ENCODE data around the gene LRMDA. TPM values are rescaled to one million over a fixed set of nuclear protein-coding genes. Genes with fewer than 3 reads are reported as not detected.

Gene LRMDA
- total RNA-seq, 1 experiment from 2014 or later = not detected

GRCh38 chr10:76540786-76541185, 1109.4 kb downstream of the LRMDA start:
- Histone ChIP-seq H3K79me2 (ENCODE audit: low read length) (no peaks in the 10 kb centered on the region), H3K27ac (ENCODE audit: low read length) (no peak overlapping the region), H3K9me3 (ENCODE audit: low read length) (no peaks in the 10 kb centered on the region), H3K4me2 (ENCODE audit: low read depth, low read length, poor library complexity, severe bottlenecking) (no peak overlapping the region), H3K9me2 (replicated peaks; ENCODE audit: insufficient read depth, low read length) (no peaks in the 10 kb centered on the region), H3K36me3 (ENCODE audit: insufficient read depth, low read length) (no peaks in the 10 kb centered on the region), H3K9ac (ENCODE audit: low read length) (no peak overlapping the region), H3K4me1 (ENCODE audit: low read length) (no peaks in the 10 kb centered on the region), H3K4me3 (ENCODE audit: low read length) (no peak overlapping the region), H3K27me3 (ENCODE audit: low read length) (no peaks in the 10 kb centered on the region), H2AFZ (ENCODE audit: low read length) (no peak overlapping the region), H4K20me1 (ENCODE audit: insufficient read depth, low read depth, low read length) (no peaks in the 10 kb centered on the region)
- no peak for DNase-seq

- DNase-seq = no peak
- no peak overlapping the region for H3K4me3 ChIP-seq (ENCODE audit: low read length)
- H3K27ac ChIP-seq (ENCODE audit: low read length) = no peak overlapping the region
- H3K9ac ChIP-seq (ENCODE audit: low read length) = no peak overlapping the region
- H3K9me2 ChIP-seq (replicated peaks; ENCODE audit: insufficient read depth, low read length) = no peaks in the 10 kb centered on the region
- H3K36me3 ChIP-seq (ENCODE audit: insufficient read depth, low read length) = no peaks in the 10 kb centered on the region
- no peaks in the 10 kb centered on the region for H3K9me3 ChIP-seq (ENCODE audit: low read length)
- no peaks in the 10 kb centered on the region for H3K4me1 ChIP-seq (ENCODE audit: low read length)
- no peak overlapping the region for H3K4me2 ChIP-seq (ENCODE audit: low read depth, low read length, poor library complexity, severe bottlenecking)
- no peak overlapping the region for H2AFZ ChIP-seq (ENCODE audit: low read length)
- H3K27me3 ChIP-seq (ENCODE audit: low read length) = no peaks in the 10 kb centered on the region
- no peaks in the 10 kb centered on the region for H3K79me2 ChIP-seq (ENCODE audit: low read length)
- no peaks in the 10 kb centered on the region for H4K20me1 ChIP-seq (ENCODE audit: insufficient read depth, low read depth, low read length)
Observed at GRCh38 chr10:76541852-76542251, 1110.4 kb downstream of the LRMDA start.

- H3K4me2 ChIP-seq (ENCODE audit: low read depth, low read length, poor library complexity, severe bottlenecking) = no peak overlapping the region
- H3K9ac ChIP-seq (ENCODE audit: low read length) = no peak overlapping the region
- no peaks in the 10 kb centered on the region for H3K9me2 ChIP-seq (replicated peaks; ENCODE audit: insufficient read depth, low read length)
- no peaks in the 10 kb centered on the region for H3K79me2 ChIP-seq (ENCODE audit: low read length)
- no peaks in the 10 kb centered on the region for H3K27me3 ChIP-seq (ENCODE audit: low read length)
- H2AFZ ChIP-seq (ENCODE audit: low read length) = no peak overlapping the region
- no peaks in the 10 kb centered on the region for H3K36me3 ChIP-seq (ENCODE audit: insufficient read depth, low read length)
- H3K9me3 ChIP-seq (ENCODE audit: low read length) = no peaks in the 10 kb centered on the region
- H3K4me3 ChIP-seq (ENCODE audit: low read length) = no peak overlapping the region
- no peak overlapping the region for H3K27ac ChIP-seq (ENCODE audit: low read length)
- H4K20me1 ChIP-seq (ENCODE audit: insufficient read depth, low read depth, low read length) = no peaks in the 10 kb centered on the region
- no peaks in the 10 kb centered on the region for H3K4me1 ChIP-seq (ENCODE audit: low read length)
- DNase-seq = no peak
Observed at GRCh38 chr10:76542307-76542930, 1111.0 kb downstream of the LRMDA start.

- Histone ChIP-seq H3K27me3 (ENCODE audit: low read length) (no peaks in the 10 kb centered on the region), H3K9ac (ENCODE audit: low read length) (no peak overlapping the region), H2AFZ (ENCODE audit: low read length) (no peak overlapping the region), H4K20me1 (ENCODE audit: insufficient read depth, low read depth, low read length) (no peaks in the 10 kb centered on the region), H3K9me2 (replicated peaks; ENCODE audit: insufficient read depth, low read length) (no peaks in the 10 kb centered on the region), H3K9me3 (ENCODE audit: low read length) (no peaks in the 10 kb centered on the region), H3K4me1 (ENCODE audit: low read length) (no peaks in the 10 kb centered on the region), H3K79me2 (ENCODE audit: low read length) (no peaks in the 10 kb centered on the region), H3K27ac (ENCODE audit: low read length) (no peak overlapping the region), H3K4me2 (ENCODE audit: low read depth, low read length, poor library complexity, severe bottlenecking) (no peak overlapping the region), H3K4me3 (ENCODE audit: low read length) (no peak overlapping the region), H3K36me3 (ENCODE audit: insufficient read depth, low read length) (no peaks in the 10 kb centered on the region)
- no peak for DNase-seq
Observed at GRCh38 chr10:76543655-76544054, 1112.2 kb downstream of the LRMDA start.

GRCh38 chr10:76544789-76545188, 1113.4 kb downstream of the LRMDA start:
- DNase-seq = no peak
- Histone ChIP-seq H3K27ac (ENCODE audit: low read length) (no peak overlapping the region), H3K9ac (ENCODE audit: low read length) (no peak overlapping the region), H3K79me2 (ENCODE audit: low read length) (no peaks in the 10 kb centered on the region), H3K9me3 (ENCODE audit: low read length) (no peaks in the 10 kb centered on the region), H3K4me1 (ENCODE audit: low read length) (no peaks in the 10 kb centered on the region), H2AFZ (ENCODE audit: low read length) (no peak overlapping the region), H3K4me2 (ENCODE audit: low read depth, low read length, poor library complexity, severe bottlenecking) (no peak overlapping the region), H3K9me2 (replicated peaks; ENCODE audit: insufficient read depth, low read length) (no peaks in the 10 kb centered on the region), H4K20me1 (ENCODE audit: insufficient read depth, low read depth, low read length) (no peaks in the 10 kb centered on the region), H3K36me3 (ENCODE audit: insufficient read depth, low read length) (no peaks in the 10 kb centered on the region), H3K27me3 (ENCODE audit: low read length) (no peaks in the 10 kb centered on the region), H3K4me3 (ENCODE audit: low read length) (no peak overlapping the region)

GRCh38 chr10:76546411-76546810, 1115.0 kb downstream of the LRMDA start:
- Histone ChIP-seq H4K20me1 (ENCODE audit: insufficient read depth, low read depth, low read length) (no peaks in the 10 kb centered on the region), H3K4me3 (ENCODE audit: low read length) (no peak overlapping the region), H3K9ac (ENCODE audit: low read length) (no peak overlapping the region), H3K4me1 (ENCODE audit: low read length) (no peaks in the 10 kb centered on the region), H2AFZ (ENCODE audit: low read length) (no peak overlapping the region), H3K27ac (ENCODE audit: low read length) (no peak overlapping the region), H3K9me2 (replicated peaks; ENCODE audit: insufficient read depth, low read length) (no peaks in the 10 kb centered on the region), H3K9me3 (ENCODE audit: low read length) (no peaks in the 10 kb centered on the region), H3K79me2 (ENCODE audit: low read length) (no peaks in the 10 kb centered on the region), H3K36me3 (ENCODE audit: insufficient read depth, low read length) (no peaks in the 10 kb centered on the region), H3K27me3 (ENCODE audit: low read length) (no peaks in the 10 kb centered on the region), H3K4me2 (ENCODE audit: low read depth, low read length, poor library complexity, severe bottlenecking) (no peak overlapping the region)
- DNase-seq = no peak

GRCh38 chr10:76547352-76547972, 1116.0 kb downstream of the LRMDA start:
- Histone ChIP-seq H3K4me3 (ENCODE audit: low read length) (no peak overlapping the region), H3K4me1 (ENCODE audit: low read length) (no peaks in the 10 kb centered on the region), H3K9me2 (replicated peaks; ENCODE audit: insufficient read depth, low read length) (no peaks in the 10 kb centered on the region), H3K36me3 (ENCODE audit: insufficient read depth, low read length) (no peaks in the 10 kb centered on the region), H3K27me3 (ENCODE audit: low read length) (no peaks in the 10 kb centered on the region), H2AFZ (ENCODE audit: low read length) (no peak overlapping the region), H4K20me1 (ENCODE audit: insufficient read depth, low read depth, low read length) (no peaks in the 10 kb centered on the region), H3K79me2 (ENCODE audit: low read length) (no peaks in the 10 kb centered on the region), H3K9me3 (ENCODE audit: low read length) (no peaks in the 10 kb centered on the region), H3K27ac (ENCODE audit: low read length) (no peak overlapping the region), H3K4me2 (ENCODE audit: low read depth, low read length, poor library complexity, severe bottlenecking) (no peak overlapping the region), H3K9ac (ENCODE audit: low read length) (no peak overlapping the region)
- peak; percentile 90 for DNase-seq

- Histone ChIP-seq H3K36me3 (ENCODE audit: insufficient read depth, low read length) (no peaks in the 10 kb centered on the region), H3K9me3 (ENCODE audit: low read length) (no peaks in the 10 kb centered on the region), H3K9me2 (replicated peaks; ENCODE audit: insufficient read depth, low read length) (no peaks in the 10 kb centered on the region), H3K79me2 (ENCODE audit: low read length) (no peaks in the 10 kb centered on the region), H3K9ac (ENCODE audit: low read length) (no peak overlapping the region), H3K27ac (ENCODE audit: low read length) (no peak overlapping the region), H3K4me2 (ENCODE audit: low read depth, low read length, poor library complexity, severe bottlenecking) (no peak overlapping the region), H3K4me3 (ENCODE audit: low read length) (no peak overlapping the region), H4K20me1 (ENCODE audit: insufficient read depth, low read depth, low read length) (no peaks in the 10 kb centered on the region), H3K4me1 (ENCODE audit: low read length) (no peaks in the 10 kb centered on the region), H2AFZ (ENCODE audit: low read length) (no peak overlapping the region), H3K27me3 (ENCODE audit: low read length) (no peaks in the 10 kb centered on the region)
- no peak for DNase-seq
Observed at GRCh38 chr10:76548716-76549115, 1117.3 kb downstream of the LRMDA start.
